OCI-M2 (cell line): ENCODE results near the gene MRPS2.
"Not testable (repeated sequence)": the region's sequence is repeated elsewhere in the genome, so short reads cannot be mapped to it uniquely, and the experiment has no call there.

Experiments used
- DNase-seq: peaks from one replicate; lab custom pipeline; 2025; ENCODE audit not compliant: unreplicated experiment; lab: John Stamatoyannopoulos, UW

MRPS2 gene

DNA sequence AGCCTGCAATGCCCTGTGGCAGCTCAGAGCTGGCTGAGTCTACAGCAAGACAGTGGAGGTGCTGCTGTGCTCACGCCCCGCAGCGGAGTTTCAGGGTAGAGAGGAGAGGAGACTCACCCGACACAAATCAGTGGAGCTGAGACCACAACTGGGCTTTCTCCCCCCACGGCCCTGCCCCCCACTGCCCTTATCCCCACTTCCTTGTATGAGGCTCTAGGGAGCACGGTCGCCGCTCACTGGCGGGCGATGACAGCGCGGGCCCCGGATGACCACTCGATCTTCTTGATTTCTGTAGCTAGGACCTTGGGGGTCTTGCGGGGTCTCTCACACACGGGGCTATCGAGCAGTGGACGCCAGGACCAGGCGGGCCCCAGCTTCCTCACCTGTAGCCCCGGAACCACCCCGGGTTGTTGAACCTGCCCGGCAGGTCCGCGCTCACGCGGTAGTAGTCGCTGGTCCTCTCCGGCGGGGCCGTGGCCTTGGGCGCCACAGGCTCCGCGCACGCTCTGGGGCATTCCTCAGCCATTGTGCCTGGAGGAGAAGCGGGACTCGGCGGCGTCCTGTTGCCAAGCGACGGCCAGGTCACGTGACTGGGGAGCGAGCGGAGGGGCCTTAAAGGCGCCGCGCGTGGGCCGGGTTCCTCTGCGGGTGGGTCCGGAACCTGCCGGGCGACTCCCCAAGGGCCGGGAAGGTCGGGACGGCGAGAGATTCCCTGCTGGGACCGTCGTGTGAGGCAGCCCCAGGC, 984 bp upstream of the MRPS2 start:
- no peak for DNase-seq

DNA sequence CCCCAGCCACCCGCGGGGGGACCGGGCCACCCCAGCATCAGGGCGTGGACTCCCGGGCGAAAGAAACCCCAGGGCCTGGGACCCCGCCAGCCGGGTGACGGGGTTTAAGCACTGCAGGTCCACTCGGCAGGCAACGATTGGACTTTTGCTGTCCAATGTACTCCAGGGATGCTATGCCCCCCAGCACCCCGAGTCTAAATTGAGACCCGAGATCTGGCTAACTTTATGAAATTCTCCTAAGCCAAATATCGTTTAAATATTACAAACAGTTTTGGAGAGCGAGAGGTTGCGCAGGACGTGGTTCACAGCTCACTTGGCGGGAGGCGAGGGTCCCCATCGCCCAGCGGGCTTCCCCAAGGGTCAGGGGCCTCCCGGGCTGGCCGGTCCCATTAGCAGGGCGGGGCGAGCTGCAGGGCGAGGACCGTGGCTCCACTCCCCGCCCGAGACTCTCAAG, 384 bp upstream of the MRPS2 start:
- DNase-seq, result no peak

DNA sequence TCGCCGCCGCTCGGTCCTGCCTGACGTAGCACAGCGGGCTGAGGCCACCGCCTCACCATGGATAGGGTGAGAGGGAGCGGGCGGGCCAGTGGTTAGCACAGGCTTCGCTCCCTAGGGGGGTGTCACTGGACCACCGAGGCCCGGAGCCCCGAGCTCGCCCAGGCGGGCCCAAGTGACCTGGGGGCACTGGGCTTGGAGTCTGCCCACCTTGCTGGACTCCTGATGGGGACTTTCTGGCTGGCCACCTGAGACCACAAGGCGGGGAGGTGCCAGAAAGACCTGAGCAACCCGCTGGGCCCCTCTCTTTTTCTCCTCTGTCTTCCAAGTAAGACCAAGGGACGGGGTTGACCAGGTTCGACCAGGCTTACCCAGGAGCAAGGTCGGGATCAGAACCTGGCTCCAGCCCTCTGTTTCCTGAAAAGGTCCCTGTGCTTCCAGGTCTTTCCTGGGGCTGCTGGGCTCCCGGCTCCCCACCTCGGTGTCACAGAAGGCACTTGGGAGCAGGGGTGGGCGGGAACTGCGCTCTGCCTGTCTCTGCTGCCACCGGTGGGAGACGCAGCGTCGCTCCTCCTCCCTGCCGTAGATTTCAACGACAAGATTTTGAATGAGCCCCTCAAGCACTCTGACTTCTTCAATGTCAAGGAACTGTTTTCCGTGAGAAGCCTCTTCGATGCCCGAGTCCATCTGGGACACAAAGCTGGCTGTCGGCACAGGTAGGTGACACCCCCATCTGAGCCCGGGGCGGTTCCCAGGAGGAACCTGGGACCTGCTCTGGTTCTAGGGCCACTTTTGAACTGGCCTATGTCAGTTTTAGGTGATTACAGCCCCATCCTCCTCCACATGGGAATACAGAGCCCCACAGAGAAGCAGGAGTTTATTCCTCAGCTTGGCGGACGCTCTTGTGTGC, 1.0 kb downstream of the MRPS2 start:
- no peak for DNase-seq

- no peak for DNase-seq
Observed at GRCh38 chr9:135502168-135502872, 1.8 kb downstream of the MRPS2 start.

- no peak for DNase-seq
Observed at GRCh38 chr9:135502873-135503321, 2.4 kb downstream of the MRPS2 start.

DNA sequence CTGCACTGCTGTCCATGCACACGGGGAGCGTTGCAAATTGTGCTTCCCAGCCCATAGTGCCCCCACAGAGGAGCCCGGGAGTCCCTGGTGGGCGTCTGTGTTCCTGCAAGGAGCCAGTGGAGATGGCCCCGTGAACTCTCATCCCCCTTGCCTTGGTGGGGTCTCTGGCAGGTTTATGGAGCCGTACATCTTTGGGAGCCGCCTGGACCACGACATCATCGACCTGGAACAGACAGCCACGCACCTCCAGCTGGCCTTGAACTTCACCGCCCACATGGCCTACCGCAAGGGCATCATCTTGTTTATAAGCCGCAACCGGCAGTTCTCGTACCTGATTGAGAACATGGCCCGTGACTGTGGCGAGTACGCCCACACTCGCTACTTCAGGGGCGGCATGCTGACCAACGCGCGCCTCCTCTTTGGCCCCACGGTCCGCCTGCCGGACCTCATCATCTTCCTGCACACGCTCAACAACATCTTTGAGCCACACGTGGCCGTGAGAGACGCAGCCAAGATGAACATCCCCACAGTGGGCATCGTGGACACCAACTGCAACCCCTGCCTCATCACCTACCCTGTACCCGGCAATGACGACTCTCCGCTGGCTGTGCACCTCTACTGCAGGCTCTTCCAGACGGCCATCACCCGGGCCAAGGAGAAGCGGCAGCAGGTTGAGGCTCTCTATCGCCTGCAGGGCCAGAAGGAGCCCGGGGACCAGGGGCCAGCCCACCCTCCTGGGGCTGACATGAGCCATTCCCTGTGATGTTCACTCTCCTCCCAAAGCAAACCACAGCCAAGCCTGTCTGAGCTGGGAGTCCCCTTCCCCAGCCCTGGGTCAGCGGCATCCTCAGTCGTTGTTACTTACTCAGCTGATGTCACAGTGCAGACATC, 3.1 kb downstream of the MRPS2 start:
- no peak for DNase-seq

GRCh38 chr9:135504262-135505243, 4.1 kb downstream of the MRPS2 start:
- DNase-seq, result no peak

- DNase-seq, result no peak
Observed at GRCh38 chr9:135505406-135506187, 5.1 kb downstream of the MRPS2 start.

DNA sequence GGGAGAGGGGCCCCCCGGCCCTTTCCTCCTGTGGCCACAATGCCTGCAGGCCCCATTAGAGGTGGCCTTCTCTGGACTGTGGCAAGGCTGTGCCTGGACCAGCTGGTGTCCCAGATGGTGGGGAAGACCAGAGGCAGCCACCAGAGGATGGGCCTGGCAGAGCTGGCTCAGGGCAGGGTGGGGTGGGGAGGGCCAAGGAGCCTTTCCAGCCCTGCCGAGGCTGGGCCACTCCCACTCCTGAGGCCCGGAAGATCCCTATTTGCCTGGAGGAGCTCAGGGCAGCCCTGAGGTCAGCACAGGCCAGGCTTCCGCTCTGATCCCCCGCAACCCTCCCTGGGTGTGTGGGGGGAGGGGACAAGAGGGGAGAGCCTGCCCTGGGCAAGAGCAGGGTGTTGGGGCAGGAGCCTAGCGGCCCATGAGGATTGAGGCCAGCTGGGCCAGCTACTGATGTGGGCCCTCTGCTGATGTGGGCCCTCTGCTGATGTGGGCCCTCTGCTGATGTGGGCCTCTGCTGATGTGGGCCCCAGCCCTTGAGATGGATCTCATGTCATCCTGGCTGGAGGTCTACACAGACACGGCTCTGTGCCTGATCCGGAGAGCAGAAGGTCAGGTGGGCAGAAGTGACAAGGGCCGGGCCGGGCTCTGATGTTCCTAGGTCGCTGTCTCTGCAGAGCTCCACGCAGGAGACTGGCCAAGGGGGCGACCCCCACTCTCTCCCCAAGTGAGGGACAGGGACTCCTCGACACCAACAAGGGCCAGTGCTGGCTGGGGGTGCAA, 6.0 kb downstream of the MRPS2 start:
- DNase-seq, result no peak

GRCh38 chr9:135507104-135508035, 6.9 kb downstream of the MRPS2 start:
- DNase-seq, result no peak

DNA sequence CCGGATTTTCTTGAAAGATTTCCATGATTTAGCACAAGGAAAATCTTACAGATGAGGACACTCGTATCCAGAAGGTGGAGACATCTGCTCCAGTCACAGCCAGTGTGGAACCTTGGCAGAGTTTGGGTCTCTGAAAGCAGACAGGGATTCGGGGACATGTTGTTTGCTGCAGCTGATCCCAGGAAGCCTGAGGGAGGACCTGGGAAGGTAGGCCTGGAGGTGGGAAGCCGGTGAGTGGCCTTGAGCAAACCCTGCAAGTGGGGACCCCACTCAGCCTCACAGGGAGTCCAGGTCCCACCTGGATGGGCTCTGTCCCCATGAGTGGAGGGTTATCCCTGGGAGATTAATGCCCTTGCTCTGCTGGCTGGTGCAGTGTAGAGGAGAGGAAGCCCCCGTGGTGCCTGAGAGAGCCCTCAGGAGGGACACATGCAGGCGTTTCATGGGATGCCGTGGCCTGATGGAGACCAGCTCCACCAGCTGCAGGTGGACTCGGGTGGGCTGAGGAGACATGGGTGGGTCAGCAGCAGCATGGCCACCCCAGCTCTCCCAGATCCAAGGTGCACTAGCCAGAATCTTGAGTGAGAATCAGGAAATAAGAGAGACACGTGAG, 7.8 kb downstream of the MRPS2 start:
- no peak for DNase-seq

DNA sequence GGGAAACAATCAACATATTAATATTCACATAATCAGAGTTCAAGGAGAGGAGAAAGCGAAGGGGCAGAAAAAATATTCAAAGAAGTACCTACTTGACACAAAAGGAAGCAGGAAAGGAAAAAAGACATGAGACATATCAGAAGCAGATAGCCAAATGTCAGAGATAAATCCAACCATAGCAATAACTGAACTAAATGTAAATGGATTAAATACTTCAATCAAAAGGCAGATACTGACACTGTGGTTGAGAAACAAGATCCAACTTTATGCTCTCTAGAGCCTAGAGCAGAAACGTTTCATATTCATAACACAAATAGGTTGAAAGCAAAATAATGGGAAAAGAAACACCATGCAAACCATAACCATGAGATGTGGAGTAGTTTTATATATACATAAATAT, 9.0 kb downstream of the MRPS2 start:
- DNase-seq, result no peak

- DNase-seq, result no peak
Observed at GRCh38 chr9:135512241-135512603, 11.7 kb downstream of the MRPS2 start.

GRCh38 chr9:135512904-135513303, 12.4 kb downstream of the MRPS2 start:
- no peak for DNase-seq

- no peak for DNase-seq
Observed at GRCh38 chr9:135513351-135513846, 12.9 kb downstream of the MRPS2 start.

GRCh38 chr9:135513906-135514305, 13.4 kb downstream of the MRPS2 start:
- not testable (repeated sequence) for DNase-seq
